CD14-positive monocyte (primary cell): ENCODE results near the gene SERPINB12. TPM values are rescaled to one million over a fixed set of nuclear protein-coding genes. Genes with fewer than 3 reads are reported as not detected.

ENCODE experiments used
- DNase-seq, 3 donors: peaks; one replicate each; pipeline ENCODE4 v3.0.0-alpha.2; 2011 to 2022
- H2AFZ ChIP-seq: 2 replicates; pipeline ENCODE4 v1.6.0; 2012; ENCODE audit warnings: mild to moderate bottlenecking, low read depth, low read length, inconsistent platforms; ENCODE audit not compliant: insufficient read depth, poor library complexity, severe bottlenecking
- H3K27ac ChIP-seq, 2 donors: 1 replicate in 1 of 2; 2 replicates in 1 of 2; pipeline ENCODE4 v1.5.1; 2012 to 2013; ENCODE audit warnings: low read length in 2 of 2, control low read depth in 1 of 2, inconsistent platforms in 1 of 2, low read depth in 1 of 2, mild to moderate bottlenecking in 1 of 2
- H3K27me3 ChIP-seq, 2 donors: one replicate each; pipeline versions ENCODE4 v1.6.0 to v1.6.1; 2011 to 2013; ENCODE audit warnings: low read length in 2 of 2; ENCODE audit not compliant: control insufficient read depth in 2 of 2, insufficient read depth in 2 of 2
- H3K36me3 ChIP-seq, 2 donors: replicated peaks in 1 of 2; 1 replicate in 1 of 2; 2 replicates in 1 of 2; pipeline versions ENCODE4 v1.5.1 to v1.6.1; 2012 to 2013; ENCODE audit warnings: low read length in 2 of 2, control low read depth in 1 of 2, inconsistent platforms in 1 of 2, mild to moderate bottlenecking in 1 of 2; ENCODE audit not compliant: insufficient read depth in 2 of 2, control insufficient read depth in 1 of 2
- H3K4me1 ChIP-seq, 2 donors: 1 replicate in 1 of 2; 2 replicates in 1 of 2; pipeline versions ENCODE4 v1.5.1 to v1.6.1; 2012 to 2013; ENCODE audit warnings: low read length in 2 of 2, control low read depth in 1 of 2, inconsistent platforms in 1 of 2, mild to moderate bottlenecking in 1 of 2, moderate library complexity in 1 of 2; ENCODE audit not compliant: insufficient read depth in 2 of 2, control insufficient read depth in 1 of 2
- H3K4me2 ChIP-seq: replicated peaks from 2 replicates; pipeline ENCODE3; 2012; ENCODE audit warnings: low read length, moderate library complexity, mild to moderate bottlenecking; ENCODE audit not compliant: poor library complexity, severe bottlenecking; ENCODE audit errors: extremely low read depth
- H3K4me3 ChIP-seq, 3 experiments: fragments of 200-600 bp in 1 of 3; sonication (generic) in 1 of 3; replicated peaks in 1 of 3; 1 replicate in 2 of 3; 2 replicates in 1 of 3; pipeline ENCODE4 v1.5.1; 2011 to 2013; ENCODE audit warnings: low read length in 3 of 3, mild to moderate bottlenecking in 3 of 3, control low read depth in 2 of 3, low read depth in 2 of 3, inconsistent platforms in 1 of 3, moderate library complexity in 1 of 3
- H3K79me2 ChIP-seq: 2 replicates; pipeline ENCODE4 v1.6.0; 2012; ENCODE audit warnings: mild to moderate bottlenecking, control low read depth, inconsistent platforms, low read length, moderate library complexity; ENCODE audit not compliant: insufficient read depth
- H3K9ac ChIP-seq: 2 replicates; pipeline ENCODE4 v1.6.0; 2017; ENCODE audit warnings: low read length, mild to moderate bottlenecking; ENCODE audit not compliant: insufficient read depth, poor library complexity, severe bottlenecking
- H3K9me3 ChIP-seq, 2 donors: replicated peaks in 1 of 2; 1 replicate in 1 of 2; 2 replicates in 1 of 2; pipeline versions ENCODE4 v1.5.1 to v1.6.1; 2012 to 2013; ENCODE audit warnings: low read length in 2 of 2, control low read depth in 1 of 2; ENCODE audit not compliant: control insufficient read depth in 1 of 2, insufficient read depth in 1 of 2
- H4K20me1 ChIP-seq: 2 replicates; pipeline ENCODE4 v1.6.0; 2012; ENCODE audit warnings: mild to moderate bottlenecking, low read length, control low read depth, moderate library complexity; ENCODE audit not compliant: insufficient read depth
- H3K27ac Mint-ChIP-seq, 7 donors: one replicate each; pipeline ENCODE4 v1.8.0; 2020; ENCODE audit warnings: mild to moderate bottlenecking in 7 of 7, mixed read lengths in 7 of 7, moderate library complexity in 6 of 7, inconsistent platforms in 2 of 7
- H3K27me3 Mint-ChIP-seq, 3 donors: one replicate each; pipeline ENCODE4 v1.8.0; 2021 to 2022; ENCODE audit warnings: low read depth in 3 of 3, mild to moderate bottlenecking in 3 of 3, mixed read lengths in 3 of 3, moderate library complexity in 3 of 3, inconsistent platforms in 1 of 3
- H3K36me3 Mint-ChIP-seq, 2 donors: one replicate each; pipeline ENCODE4 v1.8.0; 2020; ENCODE audit warnings: mixed read lengths in 2 of 2, inconsistent platforms in 1 of 2, mild to moderate bottlenecking in 1 of 2
- H3K4me1 Mint-ChIP-seq: one replicate; pipeline ENCODE4 v1.8.0; 2020; ENCODE audit warnings: mild to moderate bottlenecking, mixed read lengths
- H3K4me3 Mint-ChIP-seq, 2 donors: one replicate each; pipeline ENCODE4 v1.8.0; 2020; ENCODE audit warnings: mild to moderate bottlenecking in 2 of 2, mixed read lengths in 2 of 2, moderate library complexity in 1 of 2
- H3K9me3 Mint-ChIP-seq, 7 donors: one replicate each; pipeline ENCODE4 v1.8.0; 2020 to 2022; ENCODE audit warnings: mixed read lengths in 7 of 7, mild to moderate bottlenecking in 6 of 7, moderate library complexity in 6 of 7, inconsistent platforms in 2 of 7
- WGBS: methylation state at CpG from one replicate; pipeline ENCODE4 v1.1.5; 2013; ENCODE audit warnings: missing lambda C conversion rate; ENCODE audit not compliant: insufficient coverage; 5-methylcytosine and 5-hydroxymethylcytosine counted together
- intact Hi-C, 2 donors: fragments of 100-400 bp; cut with micrococcal nuclease; formaldehyde crosslinking; loops; one replicate each; pipeline versions ENCODE4 v1.15.0 to v1.15.1; 2023
- polyA plus RNA-seq, 3 donors: library from polyadenylated mRNA; depleted of rRNA in 1 of 3; unstranded in 2 of 3; stranded (reverse) in 1 of 3; fragments of 300-500 nt in 2 of 3; fragments of >200 nt in 1 of 3; fragmentation: Illumina TruSeq in 2 of 3; gene quantifications; 1 replicate in 2 of 3; 2 replicates in 1 of 3; pipeline ENCODE4 v1.2.3, GENCODE V29; 2012 to 2021
- TF ChIP-seq, protein P1 (sequence below): fragments of 200-600 bp; IDR thresholded peaks from one replicate; pipeline ENCODE4 v1.8.0; 2022; ENCODE audit warnings: antibody characterized with exemption, mild to moderate bottlenecking

Gene SERPINB12
- polyA plus RNA-seq, 3 donors: not detected

GRCh38 chr18:63590373-63590772 lies 48.2 kb downstream of the SERPINB12 start:
- Histone ChIP-seq H3K4me3 (no peak overlapping the region), H3K36me3 (no peaks in the 10 kb centered on the region), H3K27me3 (no peaks in the 10 kb centered on the region), H3K4me2 (peak overlapping the region; percentile 10), H3K27ac (peak overlapping the region in 1 of 2 donors; percentile 38), H4K20me1 (no peaks in the 10 kb centered on the region), H3K9me3 (no peaks in the 10 kb centered on the region), H3K79me2 (no peaks in the 10 kb centered on the region), H3K9ac (no peak overlapping the region), H2AFZ (peak overlapping the region; percentile 38), H3K4me1 (peaks cover 34 to 35% of the 10 kb centered on the region in 2 donors)
- Mint-ChIP-seq H3K9me3 (peaks cover 3 to 13% (median 7%) of the 10 kb centered on the region in 7 donors), H3K36me3 (peaks cover 0 to 3% of the 10 kb centered on the region in 2 donors), H3K4me1 (peaks cover 35% of the 10 kb centered on the region), H3K27me3 (peaks cover 0 to 1% (median 0%) of the 10 kb centered on the region in 3 donors), H3K4me3 (peak overlapping the region; percentile 38 to 53), H3K27ac (peak overlapping the region; percentile 50 to 91 (median 83))
- peak; percentile 59 to 82 (median 77) for DNase-seq
- 6% methylated on average over 2 of the region's 2 CpGs for WGBS
- intact Hi-C loops: no loop called here
- TF ChIP-seq, protein P1, sequence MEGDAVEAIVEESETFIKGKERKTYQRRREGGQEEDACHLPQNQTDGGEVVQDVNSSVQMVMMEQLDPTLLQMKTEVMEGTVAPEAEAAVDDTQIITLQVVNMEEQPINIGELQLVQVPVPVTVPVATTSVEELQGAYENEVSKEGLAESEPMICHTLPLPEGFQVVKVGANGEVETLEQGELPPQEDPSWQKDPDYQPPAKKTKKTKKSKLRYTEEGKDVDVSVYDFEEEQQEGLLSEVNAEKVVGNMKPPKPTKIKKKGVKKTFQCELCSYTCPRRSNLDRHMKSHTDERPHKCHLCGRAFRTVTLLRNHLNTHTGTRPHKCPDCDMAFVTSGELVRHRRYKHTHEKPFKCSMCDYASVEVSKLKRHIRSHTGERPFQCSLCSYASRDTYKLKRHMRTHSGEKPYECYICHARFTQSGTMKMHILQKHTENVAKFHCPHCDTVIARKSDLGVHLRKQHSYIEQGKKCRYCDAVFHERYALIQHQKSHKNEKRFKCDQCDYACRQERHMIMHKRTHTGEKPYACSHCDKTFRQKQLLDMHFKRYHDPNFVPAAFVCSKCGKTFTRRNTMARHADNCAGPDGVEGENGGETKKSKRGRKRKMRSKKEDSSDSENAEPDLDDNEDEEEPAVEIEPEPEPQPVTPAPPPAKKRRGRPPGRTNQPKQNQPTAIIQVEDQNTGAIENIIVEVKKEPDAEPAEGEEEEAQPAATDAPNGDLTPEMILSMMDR: no peak

GRCh38 chr18:63590966-63591695 lies 49.0 kb downstream of the SERPINB12 start:
- peak overlapping the region in 3 of 7 donors; percentile 19 to 86 (median 47) for H3K27ac Mint-ChIP-seq
- H3K36me3 ChIP-seq: no peaks in the 10 kb centered on the region
- no peak overlapping the region for H3K9ac ChIP-seq
- no peak for DNase-seq
- H4K20me1 ChIP-seq: no peaks in the 10 kb centered on the region
- no peaks in the 10 kb centered on the region for H3K9me3 ChIP-seq
- TF ChIP-seq, protein P1: no peak
- peaks cover 0 to 1% (median 0%) of the 10 kb centered on the region in 3 donors for H3K27me3 Mint-ChIP-seq
- H3K4me2 ChIP-seq: no peak overlapping the region
- no CpG with 5 or more reads among the region's 3 CpGs for WGBS
- peak overlapping the region; percentile 38 for H2AFZ ChIP-seq
- peaks cover 3 to 13% (median 7%) of the 10 kb centered on the region in 7 donors for H3K9me3 Mint-ChIP-seq
- peaks cover 27 to 28% of the 10 kb centered on the region in 2 donors for H3K4me1 ChIP-seq
- H3K4me3 ChIP-seq: no peak overlapping the region
- no peaks in the 10 kb centered on the region for H3K27me3 ChIP-seq
- intact Hi-C loops: no loop called here
- peak overlapping the region in 1 of 2 donors; percentile 38 for H3K27ac ChIP-seq
- peaks cover 27% of the 10 kb centered on the region for H3K4me1 Mint-ChIP-seq
- H3K36me3 Mint-ChIP-seq: peaks cover 0 to 3% of the 10 kb centered on the region in 2 donors
- no peak overlapping the region for H3K4me3 Mint-ChIP-seq
- no peaks in the 10 kb centered on the region for H3K79me2 ChIP-seq
